K562 (cell line): ENCODE data around the gene MAP2K4. TPM values are rescaled to one million over a fixed set of nuclear protein-coding genes. Genes with fewer than 3 reads are reported as not detected.
A peak's percentile ranks its signal among the peaks of the same experiment; 100 is the strongest.

Source experiments
- CTBP1 ChIP-seq: fragments of 450-650 bp; IDR thresholded peaks from 2 replicates; pipeline ENCODE4 v1.6.1; 2016; ENCODE audit warnings: borderline replicate concordance
- JUND ChIP-seq, 2 experiments: IDR thresholded peaks; 2 replicates in 1 of 2; 3 replicates in 1 of 2; pipeline ENCODE4 v1.6.1; 2011; ENCODE audit warnings: borderline replicate concordance in 2 of 2, low read depth in 2 of 2, low read length in 2 of 2, improper control_type of control experiment in 1 of 2, missing biosample characterization in 1 of 2, missing genetic modification characterization in 1 of 2, missing genetic modification reagents in 1 of 2
- NBN ChIP-seq: fragments of 450-650 bp; IDR thresholded peaks from 2 replicates; pipeline ENCODE4 v1.6.1; 2016; ENCODE audit warnings: low read depth, mild to moderate bottlenecking
- NEUROD1 ChIP-seq: fragments of 150-350 bp; IDR thresholded peaks from 2 replicates; pipeline ENCODE4 v1.6.1; 2014; ENCODE audit warnings: borderline replicate concordance, low read length, low read depth; ENCODE audit not compliant: partially characterized antibody
- NR4A1 ChIP-seq, 2 experiments: fragments of 250-450 bp in 1 of 2; fragments of 450-650 bp in 1 of 2; sonication (Bioruptor Pico) in 1 of 2; IDR thresholded peaks; 2 replicates each; pipeline versions ENCODE4 v1.4.0 to v1.6.1; 2016 to 2020; ENCODE audit warnings: mild to moderate bottlenecking in 2 of 2, missing compliant biosample characterization in 1 of 2, missing genetic modification characterization in 1 of 2, moderate library complexity in 1 of 2
- SMC3 ChIP-seq: conservative IDR thresholded peaks from 2 replicates; pipeline ENCODE4 v1.6.1; 2011; ENCODE audit warnings: low read depth, low read length, improper control_type of control experiment; ENCODE audit not compliant: insufficient read depth
- ZZZ3 ChIP-seq: fragments of 450-650 bp; IDR thresholded peaks from 2 replicates; pipeline ENCODE4 v1.6.1; 2016; ENCODE audit warnings: antibody characterized with exemption, mild to moderate bottlenecking, moderate library complexity
- polyA plus RNA-seq, 8 experiments: library from polyadenylated mRNA; depleted of rRNA in 4 of 8; stranded (reverse) in 5 of 8; unstranded in 3 of 8; fragments of >200 nt; fragmentation: Nextera tagmentation in 2 of 8; fragmentation: Illumina TruSeq in 1 of 8; extraction: Ambion mirVana in 2 of 8; extraction: Trizol in 1 of 8; gene quantifications; 2 replicates each; pipeline versions ENCODE4 v1.2.1 to v1.2.3, GENCODE V29; 2011 to 2014; ENCODE audit warnings: inconsistent platforms in 1 of 8, missing spikeins in 1 of 8
- total RNA-seq, 7 experiments: library from RNA; depleted of rRNA in 6 of 7; stranded (reverse); fragments of >200 nt in 6 of 7; fragmentation: Illumina TruSeq in 2 of 7; extraction: Trizol in 2 of 7; gene quantifications; 2 replicates each; pipeline versions ENCODE4 v1.2.1 to v1.2.3, GENCODE V29; 2011 to 2021; ENCODE audit warnings: low replicate concordance in 1 of 7
- TF ChIP-seq, protein P1 (sequence below): fragments of 250-450 bp; sonication (Bioruptor Pico); IDR thresholded peaks from 2 replicates; pipeline ENCODE4 v1.4.0; 2020; ENCODE audit warnings: mild to moderate bottlenecking
- TF ChIP-seq, protein P2 (sequence below): fragments of 450-650 bp; formaldehyde crosslinking; IDR thresholded peaks from 2 replicates; pipeline ENCODE4 v1.4.0; 2020; ENCODE audit warnings: mild to moderate bottlenecking, moderate library complexity
- TF ChIP-seq, protein P3 (sequence below), 3 experiments: IDR thresholded peaks in 2 of 3; conservative IDR thresholded peaks in 1 of 3; 2 replicates each; pipeline ENCODE4 v1.5.1; 2011 to 2012; ENCODE audit warnings: low read length in 3 of 3, mild to moderate bottlenecking in 3 of 3, control low read depth in 2 of 3, improper control_type of control experiment in 1 of 3, inconsistent platforms in 1 of 3, low read depth in 1 of 3, mixed read lengths in 1 of 3, moderate library complexity in 1 of 3; ENCODE audit not compliant: insufficient read depth in 2 of 3
- TF ChIP-seq, protein P4 (sequence below): conservative IDR thresholded peaks from 2 replicates; pipeline ENCODE4 v1.6.1; 2011; ENCODE audit warnings: low read depth, mild to moderate bottlenecking, low read length; ENCODE audit not compliant: control insufficient read depth

Gene MAP2K4
- total and polyA plus RNA-seq, 9 of the 15 experiments (the other 6 are each of a cell fraction or from before 2014, with no cell fraction given): 3.0 to 15.9 (median 10.8) TPM

DNA sequence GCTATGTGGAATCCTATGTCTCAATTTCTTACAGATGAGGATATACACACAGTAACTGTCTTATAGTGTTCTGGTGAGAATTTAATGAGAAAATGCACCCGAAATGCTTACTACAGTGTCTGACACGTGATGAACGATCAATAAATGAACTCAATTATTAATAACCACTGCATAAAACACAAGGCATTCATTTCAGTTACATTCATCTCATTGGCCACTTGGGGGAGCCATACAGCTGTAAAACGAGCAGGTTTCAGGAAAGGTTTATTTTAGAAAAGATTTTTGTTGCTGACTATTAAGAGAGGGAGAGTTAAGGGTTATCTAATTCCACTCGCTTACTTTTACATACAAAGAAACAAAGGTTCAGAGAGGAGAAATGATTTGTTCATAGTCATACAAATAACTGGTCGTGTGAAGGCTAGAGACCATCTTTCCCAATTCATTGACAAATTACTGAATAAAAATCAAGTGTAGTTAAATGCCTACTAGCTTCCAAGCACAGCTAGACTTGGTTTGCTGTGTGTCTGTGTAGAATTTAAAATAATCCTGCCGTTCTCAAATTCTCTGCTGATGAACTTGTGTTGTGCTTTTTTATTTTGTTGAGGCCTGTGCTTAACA, 160.1 kb downstream of the MAP2K4 start (continued):
- TF ChIP-seq, protein P1, sequence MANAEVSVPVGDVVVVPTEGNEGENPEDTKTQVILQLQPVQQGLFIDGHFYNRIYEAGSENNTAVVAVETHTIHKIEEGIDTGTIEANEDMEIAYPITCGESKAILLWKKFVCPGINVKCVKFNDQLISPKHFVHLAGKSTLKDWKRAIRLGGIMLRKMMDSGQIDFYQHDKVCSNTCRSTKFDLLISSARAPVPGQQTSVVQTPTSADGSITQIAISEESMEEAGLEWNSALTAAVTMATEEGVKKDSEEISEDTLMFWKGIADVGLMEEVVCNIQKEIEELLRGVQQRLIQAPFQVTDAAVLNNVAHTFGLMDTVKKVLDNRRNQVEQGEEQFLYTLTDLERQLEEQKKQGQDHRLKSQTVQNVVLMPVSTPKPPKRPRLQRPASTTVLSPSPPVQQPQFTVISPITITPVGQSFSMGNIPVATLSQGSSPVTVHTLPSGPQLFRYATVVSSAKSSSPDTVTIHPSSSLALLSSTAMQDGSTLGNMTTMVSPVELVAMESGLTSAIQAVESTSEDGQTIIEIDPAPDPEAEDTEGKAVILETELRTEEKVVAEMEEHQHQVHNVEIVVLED (CRISPR knock-in tag): no peak
- TF ChIP-seq SMC3 (peak; percentile 57; the same call in 1 of the 2 replicates), NEUROD1 (no peak), NBN (no peak), NR4A1 (CRISPR knock-in tag; IDR thresholded peaks at IDR 0.05) (no peak), NR4A1 (tag; IDR thresholded peaks at IDR 0.05) (no peak), JUND (IDR thresholded peaks at IDR 0.05; ENCODE audit: borderline replicate concordance, low read depth, low read length) (no peak), JUND (tag; IDR thresholded peaks at IDR 0.05; ENCODE audit: borderline replicate concordance, low read depth, low read length) (no peak), CTBP1 (no peak), ZZZ3 (no peak)
- TF ChIP-seq, protein P2, sequence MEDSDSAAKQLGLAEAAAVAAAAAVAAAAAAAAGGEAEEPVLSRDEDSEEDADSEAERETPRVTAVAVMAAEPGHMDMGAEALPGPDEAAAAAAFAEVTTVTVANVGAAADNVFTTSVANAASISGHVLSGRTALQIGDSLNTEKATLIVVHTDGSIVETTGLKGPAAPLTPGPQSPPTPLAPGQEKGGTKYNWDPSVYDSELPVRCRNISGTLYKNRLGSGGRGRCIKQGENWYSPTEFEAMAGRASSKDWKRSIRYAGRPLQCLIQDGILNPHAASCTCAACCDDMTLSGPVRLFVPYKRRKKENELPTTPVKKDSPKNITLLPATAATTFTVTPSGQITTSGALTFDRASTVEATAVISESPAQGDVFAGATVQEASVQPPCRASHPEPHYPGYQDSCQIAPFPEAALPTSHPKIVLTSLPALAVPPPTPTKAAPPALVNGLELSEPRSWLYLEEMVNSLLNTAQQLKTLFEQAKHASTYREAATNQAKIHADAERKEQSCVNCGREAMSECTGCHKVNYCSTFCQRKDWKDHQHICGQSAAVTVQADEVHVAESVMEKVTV (CRISPR knock-in tag): peak; percentile 27; the same call in 1 of the 2 replicates
- TF ChIP-seq, protein P3, sequence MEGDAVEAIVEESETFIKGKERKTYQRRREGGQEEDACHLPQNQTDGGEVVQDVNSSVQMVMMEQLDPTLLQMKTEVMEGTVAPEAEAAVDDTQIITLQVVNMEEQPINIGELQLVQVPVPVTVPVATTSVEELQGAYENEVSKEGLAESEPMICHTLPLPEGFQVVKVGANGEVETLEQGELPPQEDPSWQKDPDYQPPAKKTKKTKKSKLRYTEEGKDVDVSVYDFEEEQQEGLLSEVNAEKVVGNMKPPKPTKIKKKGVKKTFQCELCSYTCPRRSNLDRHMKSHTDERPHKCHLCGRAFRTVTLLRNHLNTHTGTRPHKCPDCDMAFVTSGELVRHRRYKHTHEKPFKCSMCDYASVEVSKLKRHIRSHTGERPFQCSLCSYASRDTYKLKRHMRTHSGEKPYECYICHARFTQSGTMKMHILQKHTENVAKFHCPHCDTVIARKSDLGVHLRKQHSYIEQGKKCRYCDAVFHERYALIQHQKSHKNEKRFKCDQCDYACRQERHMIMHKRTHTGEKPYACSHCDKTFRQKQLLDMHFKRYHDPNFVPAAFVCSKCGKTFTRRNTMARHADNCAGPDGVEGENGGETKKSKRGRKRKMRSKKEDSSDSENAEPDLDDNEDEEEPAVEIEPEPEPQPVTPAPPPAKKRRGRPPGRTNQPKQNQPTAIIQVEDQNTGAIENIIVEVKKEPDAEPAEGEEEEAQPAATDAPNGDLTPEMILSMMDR (IDR thresholded peaks at IDR 0.05 in 2 of 3, conservative IDR thresholded peaks at IDR 0.05 in 1 of 3; ENCODE audit: insufficient read depth in 2 of 3, low read depth in 1 of 3, low read length in 3 of 3): peak; percentile 42 to 73 (median 61); a peak in 5 of 6 replicates
- TF ChIP-seq, protein P4, sequence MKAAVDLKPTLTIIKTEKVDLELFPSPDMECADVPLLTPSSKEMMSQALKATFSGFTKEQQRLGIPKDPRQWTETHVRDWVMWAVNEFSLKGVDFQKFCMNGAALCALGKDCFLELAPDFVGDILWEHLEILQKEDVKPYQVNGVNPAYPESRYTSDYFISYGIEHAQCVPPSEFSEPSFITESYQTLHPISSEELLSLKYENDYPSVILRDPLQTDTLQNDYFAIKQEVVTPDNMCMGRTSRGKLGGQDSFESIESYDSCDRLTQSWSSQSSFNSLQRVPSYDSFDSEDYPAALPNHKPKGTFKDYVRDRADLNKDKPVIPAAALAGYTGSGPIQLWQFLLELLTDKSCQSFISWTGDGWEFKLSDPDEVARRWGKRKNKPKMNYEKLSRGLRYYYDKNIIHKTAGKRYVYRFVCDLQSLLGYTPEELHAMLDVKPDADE: no peak
